Gastrocnemius medialis (tissue), 4 donors: Measurements from ENCODE around the gene RNF103.

ENCODE experiments used
- POLR2A ChIP-seq, 2 donors: fragments of 450-650 bp; IDR thresholded peaks; one replicate each; pipeline ENCODE4 v1.6.1; 2017; ENCODE audit warnings: antibody characterized with exemption in 2 of 2, mild to moderate bottlenecking in 2 of 2, moderate library complexity in 2 of 2
- TF ChIP-seq, protein P1 (sequence below), 5 experiments: fragments of 450-650 bp in 3 of 5; fragments of 200-600 bp in 2 of 5; sonication (generic) in 2 of 5; IDR thresholded peaks in 4 of 5; conservative IDR thresholded peaks in 1 of 5; 1 replicate in 4 of 5; 2 replicates in 1 of 5; pipeline ENCODE4 v1.5.1; 2016 to 2019; ENCODE audit warnings: antibody characterized with exemption in 5 of 5, mild to moderate bottlenecking in 3 of 5, moderate library complexity in 3 of 5

DNA sequence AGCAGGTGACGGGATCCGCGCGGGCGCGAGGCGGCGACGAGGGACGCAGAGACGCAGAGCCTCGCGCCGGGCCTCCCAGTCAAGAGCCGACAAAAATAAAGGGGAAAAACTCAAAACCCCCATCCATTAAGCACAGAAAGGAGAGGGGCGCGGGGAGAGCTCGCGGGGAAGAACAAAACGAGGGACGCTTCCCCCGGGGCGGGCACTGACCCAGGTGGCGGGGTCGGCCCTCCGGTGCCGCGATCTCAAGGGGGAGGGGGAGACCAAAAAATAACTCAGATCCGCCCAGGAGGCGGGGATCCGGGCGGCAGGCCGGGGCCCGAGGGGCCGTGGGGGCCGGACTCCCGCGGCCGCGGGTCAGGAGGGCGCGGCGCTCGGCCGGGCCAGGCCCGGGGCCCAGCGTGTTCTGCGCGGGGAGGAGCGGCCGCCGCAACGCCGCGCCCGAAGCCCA lies 597 bp downstream of the RNF103 start:
- TF ChIP-seq, protein P1, sequence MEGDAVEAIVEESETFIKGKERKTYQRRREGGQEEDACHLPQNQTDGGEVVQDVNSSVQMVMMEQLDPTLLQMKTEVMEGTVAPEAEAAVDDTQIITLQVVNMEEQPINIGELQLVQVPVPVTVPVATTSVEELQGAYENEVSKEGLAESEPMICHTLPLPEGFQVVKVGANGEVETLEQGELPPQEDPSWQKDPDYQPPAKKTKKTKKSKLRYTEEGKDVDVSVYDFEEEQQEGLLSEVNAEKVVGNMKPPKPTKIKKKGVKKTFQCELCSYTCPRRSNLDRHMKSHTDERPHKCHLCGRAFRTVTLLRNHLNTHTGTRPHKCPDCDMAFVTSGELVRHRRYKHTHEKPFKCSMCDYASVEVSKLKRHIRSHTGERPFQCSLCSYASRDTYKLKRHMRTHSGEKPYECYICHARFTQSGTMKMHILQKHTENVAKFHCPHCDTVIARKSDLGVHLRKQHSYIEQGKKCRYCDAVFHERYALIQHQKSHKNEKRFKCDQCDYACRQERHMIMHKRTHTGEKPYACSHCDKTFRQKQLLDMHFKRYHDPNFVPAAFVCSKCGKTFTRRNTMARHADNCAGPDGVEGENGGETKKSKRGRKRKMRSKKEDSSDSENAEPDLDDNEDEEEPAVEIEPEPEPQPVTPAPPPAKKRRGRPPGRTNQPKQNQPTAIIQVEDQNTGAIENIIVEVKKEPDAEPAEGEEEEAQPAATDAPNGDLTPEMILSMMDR (IDR thresholded peaks at IDR 0.05 in 4 of 5, conservative IDR thresholded peaks at IDR 0.05 in 1 of 5) = no peak
- no peak for TF ChIP-seq POLR2A (IDR thresholded peaks at IDR 0.05)
